Adrenal gland (tissue), 5 donors: Measurements from ENCODE around the gene ZNF600.

ENCODE experiments used
- CTCF ChIP-seq, 6 experiments: fragments of 450-650 bp in 4 of 6; fragments of 200-600 bp in 2 of 6; sonication (generic) in 1 of 6; IDR thresholded peaks; 1 replicate in 5 of 6; 2 replicates in 1 of 6; pipeline versions ENCODE4 v1.5.1 to v1.8.0; 2016 to 2021; ENCODE audit warnings: antibody characterized with exemption in 6 of 6, mild to moderate bottlenecking in 2 of 6, moderate library complexity in 1 of 6
- POLR2A ChIP-seq, 2 donors: fragments of 450-650 bp; IDR thresholded peaks; one replicate each; pipeline ENCODE4 v1.6.1; 2017; ENCODE audit warnings: antibody characterized with exemption in 2 of 2, mild to moderate bottlenecking in 2 of 2, moderate library complexity in 1 of 2
- donor health status: DM: no; HTN: no; CAD: no.

DNA sequence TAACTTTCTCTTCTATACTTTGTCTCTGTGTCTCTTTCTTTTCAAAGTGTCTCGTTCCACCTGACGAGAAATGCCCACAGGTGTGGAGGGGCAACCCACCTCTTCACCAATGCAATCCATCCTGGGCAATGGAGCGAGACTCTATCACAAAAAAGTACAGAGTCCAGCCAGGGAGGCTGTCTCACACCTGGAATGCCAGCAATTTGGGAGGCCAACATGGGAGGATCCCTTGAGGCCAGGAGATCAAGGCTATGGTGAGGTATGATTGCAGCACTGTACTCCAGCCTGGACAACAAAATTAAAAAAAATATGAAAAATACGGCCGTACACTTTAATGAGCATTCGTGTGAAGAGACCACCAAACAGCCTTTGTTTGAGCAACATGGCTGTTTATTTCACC is 2.8 kb upstream of the ZNF600 start:
- no peak for TF ChIP-seq CTCF (IDR thresholded peaks at IDR 0.05)
- TF ChIP-seq POLR2A (IDR thresholded peaks at IDR 0.05): no peak
